ENCODE results near the gene SELPLG.

SELPLG gene

DNA sequence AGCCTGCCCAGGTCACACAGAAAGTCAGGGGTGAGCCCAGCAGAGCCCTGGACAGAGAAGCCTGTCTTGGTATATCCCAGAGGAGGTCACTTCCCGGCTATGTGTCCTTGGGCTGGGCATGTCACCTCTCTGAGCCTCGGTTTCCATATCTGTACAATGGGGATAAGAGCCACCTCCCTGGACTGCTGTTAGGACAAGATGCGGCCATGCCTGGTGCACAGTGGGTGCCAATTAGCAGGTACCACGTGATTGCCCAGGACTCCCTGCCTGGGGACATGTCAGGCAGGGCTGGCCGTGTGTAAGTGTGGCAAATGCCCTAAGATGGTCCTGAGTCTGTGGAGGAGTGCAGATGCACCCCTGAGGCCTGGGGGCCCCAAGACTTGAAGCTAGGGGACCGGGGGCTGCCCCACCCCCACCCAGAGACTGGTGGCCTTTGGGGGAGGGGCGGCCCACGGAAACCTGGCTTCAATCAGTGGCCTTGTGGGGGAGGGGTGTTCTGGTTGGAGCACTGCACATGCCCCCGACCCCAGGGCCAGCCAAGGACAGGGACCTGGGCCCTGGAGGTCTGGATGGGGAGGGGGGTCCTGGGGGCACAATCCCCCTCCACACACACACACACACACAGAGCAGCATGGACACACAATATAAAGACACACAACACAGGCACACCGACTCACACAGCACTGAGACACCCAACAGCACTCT is 36.7 kb downstream of the SELPLG start:
- peak overlapping the region; percentile 58 for H3K4me3 ChIP-seq (ENCODE audit: low read depth, low read length)
- H3K27me3 ChIP-seq = no peaks in the 10 kb centered on the region
- H3K4me1 ChIP-seq = peaks cover 5% of the 10 kb centered on the region
- peak; percentile 41 for DNase-seq
- TF ChIP-seq, protein P1, sequence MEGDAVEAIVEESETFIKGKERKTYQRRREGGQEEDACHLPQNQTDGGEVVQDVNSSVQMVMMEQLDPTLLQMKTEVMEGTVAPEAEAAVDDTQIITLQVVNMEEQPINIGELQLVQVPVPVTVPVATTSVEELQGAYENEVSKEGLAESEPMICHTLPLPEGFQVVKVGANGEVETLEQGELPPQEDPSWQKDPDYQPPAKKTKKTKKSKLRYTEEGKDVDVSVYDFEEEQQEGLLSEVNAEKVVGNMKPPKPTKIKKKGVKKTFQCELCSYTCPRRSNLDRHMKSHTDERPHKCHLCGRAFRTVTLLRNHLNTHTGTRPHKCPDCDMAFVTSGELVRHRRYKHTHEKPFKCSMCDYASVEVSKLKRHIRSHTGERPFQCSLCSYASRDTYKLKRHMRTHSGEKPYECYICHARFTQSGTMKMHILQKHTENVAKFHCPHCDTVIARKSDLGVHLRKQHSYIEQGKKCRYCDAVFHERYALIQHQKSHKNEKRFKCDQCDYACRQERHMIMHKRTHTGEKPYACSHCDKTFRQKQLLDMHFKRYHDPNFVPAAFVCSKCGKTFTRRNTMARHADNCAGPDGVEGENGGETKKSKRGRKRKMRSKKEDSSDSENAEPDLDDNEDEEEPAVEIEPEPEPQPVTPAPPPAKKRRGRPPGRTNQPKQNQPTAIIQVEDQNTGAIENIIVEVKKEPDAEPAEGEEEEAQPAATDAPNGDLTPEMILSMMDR (IDR thresholded peaks at IDR 0.05; ENCODE audit: low read depth, low read length) = no peak
- H3K36me3 ChIP-seq = no peaks in the 10 kb centered on the region
- no peaks in the 10 kb centered on the region for H3K9me3 ChIP-seq

DNA sequence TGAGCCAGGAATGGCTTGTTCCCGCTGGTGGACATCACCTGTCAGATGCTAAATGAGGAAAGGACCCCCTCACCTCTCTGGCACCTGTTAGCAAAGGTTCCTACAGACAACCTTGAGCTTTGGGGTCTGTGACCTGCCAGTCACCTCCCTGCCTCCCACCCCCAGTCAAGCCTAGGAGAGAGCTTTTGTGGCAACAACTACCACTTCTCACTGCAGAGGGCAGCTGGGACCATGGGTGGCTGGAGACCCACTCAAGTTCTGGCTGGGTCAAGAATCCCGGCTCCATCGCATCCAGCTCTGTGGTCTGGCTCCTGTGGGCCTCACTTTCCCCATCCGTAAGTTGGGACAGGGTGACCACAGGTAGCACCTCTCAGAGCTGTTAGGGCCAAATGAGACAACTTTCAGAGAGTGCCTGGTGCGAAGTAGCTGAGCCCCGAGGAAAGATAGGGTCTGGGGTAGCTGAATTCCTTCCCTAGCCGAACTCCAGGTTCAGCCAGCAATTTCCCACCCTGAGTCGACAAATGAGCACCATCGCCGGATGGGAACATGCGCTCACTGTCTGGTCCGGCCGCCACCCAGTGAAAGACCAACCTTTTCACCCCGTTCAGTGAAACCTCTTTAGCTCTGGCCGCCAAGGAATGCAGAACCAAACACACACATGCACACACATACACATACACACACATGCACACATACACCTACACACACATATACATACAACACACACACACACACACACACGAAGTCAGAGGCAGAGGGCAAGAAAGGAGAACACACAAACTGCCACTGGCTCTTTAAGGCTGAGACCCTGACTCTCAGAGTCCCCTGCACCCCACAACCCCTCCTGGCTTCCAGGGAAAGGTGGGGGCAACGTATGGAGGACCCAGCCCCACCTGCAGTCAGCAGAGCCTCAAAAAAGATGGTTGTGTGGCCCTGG is 37.7 kb downstream of the SELPLG start:
- TF ChIP-seq, protein P1 (IDR thresholded peaks at IDR 0.05; ENCODE audit: low read depth, low read length) = no peak
- Histone ChIP-seq H3K4me3 (ENCODE audit: low read depth, low read length) (no peak overlapping the region), H3K9me3 (no peaks in the 10 kb centered on the region), H3K4me1 (peaks cover 5% of the 10 kb centered on the region), H3K27me3 (no peaks in the 10 kb centered on the region), H3K36me3 (no peaks in the 10 kb centered on the region)
- DNase-seq = no peak

DNA sequence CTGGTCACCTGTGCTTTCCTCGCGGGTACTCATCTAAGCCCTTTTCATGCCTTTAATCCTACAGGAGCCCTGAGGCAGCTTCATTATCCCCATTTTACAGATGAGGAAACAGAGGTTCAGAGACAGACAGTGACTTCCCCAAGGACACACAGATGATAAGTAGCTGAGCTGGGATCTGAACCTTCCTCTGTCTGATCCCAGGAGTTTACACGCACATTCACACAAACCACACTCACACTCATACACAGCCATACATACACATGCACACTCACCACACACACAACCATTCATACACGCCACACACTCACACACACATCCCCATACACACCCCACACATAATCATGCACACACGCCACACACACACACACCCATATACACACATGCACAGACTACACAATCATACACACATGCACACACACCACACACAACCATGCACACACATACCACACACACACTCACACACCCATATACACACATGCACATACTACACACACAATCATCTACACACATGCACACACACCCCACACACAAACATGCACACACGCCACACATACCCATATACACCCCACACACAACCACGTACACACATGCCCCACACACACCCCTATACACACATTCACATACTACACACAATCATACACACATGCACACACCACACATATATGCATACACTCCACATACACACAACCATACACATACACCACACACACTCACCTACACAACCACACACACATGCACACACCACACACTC is 38.6 kb downstream of the SELPLG start:
- TF ChIP-seq, protein P1 (IDR thresholded peaks at IDR 0.05; ENCODE audit: low read depth, low read length) = no peak
- no peak for DNase-seq
- peaks cover 5% of the 10 kb centered on the region for H3K4me1 ChIP-seq

DNA sequence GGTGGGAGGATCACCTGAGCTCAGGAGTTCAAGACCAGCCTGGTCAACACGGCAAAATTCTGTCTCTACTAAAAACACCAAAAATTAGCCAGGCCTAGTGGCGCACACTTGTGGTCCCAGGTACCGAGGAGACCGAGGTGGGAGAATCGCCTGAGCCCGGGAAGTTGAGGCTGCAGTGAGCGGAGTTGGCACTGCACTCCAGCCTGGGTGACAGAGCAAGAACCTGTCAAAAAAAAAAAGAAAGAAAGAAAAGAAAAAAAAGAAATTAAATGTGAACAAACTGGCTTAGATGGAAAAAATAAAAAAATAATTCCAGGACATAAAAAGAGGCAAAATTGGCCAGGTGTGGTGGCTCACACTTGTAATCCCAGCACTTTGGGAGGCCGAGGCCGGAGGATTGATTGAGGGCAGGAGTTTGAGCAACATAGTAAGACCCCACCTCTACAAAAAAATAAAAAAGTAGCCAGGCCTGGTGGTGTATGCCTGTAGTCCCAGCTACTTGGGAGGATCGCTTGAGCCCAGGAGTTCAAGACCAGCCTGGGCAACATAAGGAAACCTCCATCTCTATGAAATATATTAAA is 39.3 kb downstream of the SELPLG start:
- Histone ChIP-seq H3K9me3 (no peaks in the 10 kb centered on the region), H3K36me3 (no peaks in the 10 kb centered on the region), H3K4me3 (ENCODE audit: low read depth, low read length) (no peak overlapping the region), H3K4me1 (peaks cover 5% of the 10 kb centered on the region), H3K27me3 (no peaks in the 10 kb centered on the region)
- DNase-seq = no peak
- TF ChIP-seq, protein P1 (IDR thresholded peaks at IDR 0.05; ENCODE audit: low read depth, low read length) = no peak

More for the DNA sequence above, 38.6 kb downstream of the SELPLG start:
- Histone ChIP-seq H3K9me3 (no peaks in the 10 kb centered on the region), H3K36me3 (no peaks in the 10 kb centered on the region), H3K4me3 (ENCODE audit: low read depth, low read length) (no peak overlapping the region), H3K27me3 (no peaks in the 10 kb centered on the region)

DNA sequence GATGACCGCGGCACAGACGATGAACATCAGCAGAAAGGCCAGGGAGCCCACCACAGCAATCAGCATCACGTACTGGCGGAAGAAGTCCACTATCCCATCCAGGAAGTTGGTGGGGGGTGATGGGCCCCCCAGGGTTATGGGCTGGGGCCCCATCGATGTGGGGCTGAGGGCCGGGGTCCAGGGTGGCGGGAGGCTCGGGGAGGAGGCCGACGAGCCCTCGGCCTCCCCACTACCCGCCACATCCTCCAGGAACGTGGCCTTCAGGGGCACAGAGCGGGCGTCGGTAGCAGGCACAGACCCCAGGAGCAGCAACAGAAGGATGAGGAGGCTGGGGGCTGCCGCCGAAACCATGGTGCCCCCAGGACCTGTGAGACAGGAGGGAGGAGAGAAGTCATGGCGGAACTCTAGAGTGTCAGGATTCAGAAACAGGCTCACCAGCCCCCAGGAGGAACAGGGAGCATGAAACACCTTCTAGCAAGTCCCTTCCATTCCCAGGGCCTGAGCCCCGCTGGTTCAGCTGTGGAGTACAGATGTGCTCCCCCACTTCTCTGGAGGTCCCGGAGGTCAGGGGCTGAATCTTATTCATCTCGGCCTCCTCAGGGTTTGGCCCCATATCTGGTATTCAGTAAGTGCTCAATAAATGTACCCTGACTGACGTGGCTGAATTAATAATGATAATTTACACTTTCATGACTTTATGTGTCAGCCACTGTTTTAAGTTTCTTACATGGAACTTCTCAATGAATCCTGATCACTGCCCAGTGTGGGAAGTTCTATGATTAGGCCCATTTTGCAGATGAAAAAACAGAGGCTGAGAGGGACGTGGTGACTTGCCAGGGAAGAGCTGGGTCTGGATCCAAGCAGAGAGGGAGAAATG is 41.4 kb downstream of the SELPLG start:
- Histone ChIP-seq H3K4me1 (peaks cover 5% of the 10 kb centered on the region), H3K36me3 (no peaks in the 10 kb centered on the region), H3K27me3 (no peaks in the 10 kb centered on the region), H3K4me3 (ENCODE audit: low read depth, low read length) (no peak overlapping the region), H3K9me3 (no peaks in the 10 kb centered on the region)
- TF ChIP-seq, protein P1 (IDR thresholded peaks at IDR 0.05; ENCODE audit: low read depth, low read length) = no peak
- no peak for DNase-seq
